ENCODE data around the gene TRAF2.

DNA sequence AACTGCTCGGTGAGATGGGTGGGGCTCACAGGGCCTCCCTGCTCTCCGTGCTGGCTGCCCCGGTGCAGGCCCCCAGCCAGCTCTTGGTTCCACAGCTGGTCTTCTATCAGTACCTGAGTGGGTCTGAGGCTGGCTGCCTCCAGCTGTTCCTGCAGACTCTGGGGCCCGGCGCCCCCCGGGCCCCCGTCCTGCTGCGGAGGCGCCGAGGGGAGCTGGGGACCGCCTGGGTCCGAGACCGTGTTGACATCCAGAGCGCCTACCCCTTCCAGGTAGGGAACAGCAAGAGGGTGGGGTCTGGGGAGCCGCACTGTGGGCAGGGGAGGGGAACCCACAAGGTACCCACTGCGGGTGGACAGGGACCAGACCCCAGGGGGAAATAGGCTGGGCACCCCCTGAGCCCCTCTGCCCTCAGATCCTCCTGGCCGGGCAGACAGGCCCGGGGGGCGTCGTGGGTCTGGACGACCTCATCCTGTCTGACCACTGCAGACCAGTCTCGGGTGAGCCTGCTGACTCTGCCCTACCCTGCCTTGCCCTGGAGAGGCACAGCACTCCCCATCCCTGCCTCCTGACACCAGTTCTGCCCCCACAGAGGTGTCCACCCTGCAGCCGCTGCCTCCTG is 31.4 kb upstream of the TRAF2 start:
- TF ChIP-seq NRF1 (IDR thresholded peaks at IDR 0.05; ENCODE audit: low read depth, low read length), result no peak
- no peak for TF ChIP-seq RFX5 (IDR thresholded peaks at IDR 0.05; ENCODE audit: borderline replicate concordance, low read depth, low read length)
- no peak for TF ChIP-seq HDAC2 (IDR thresholded peaks at IDR 0.05; ENCODE audit: borderline replicate concordance in 1 of 2, low read depth in 2 of 2, low read length in 2 of 2)

Data from H1 (cell line).